KMS-11 (cell line): ENCODE measurements around the gene KATNAL1.

Experiments used
- H2AFZ ChIP-seq: fragments of 200-600 bp; sonication (generic); 2 replicates; pipeline ENCODE4 v1.6.1; 2016; ENCODE audit warnings: antibody characterized with exemption, mixed run types, low read depth
- H3K27ac ChIP-seq: fragments of 200-600 bp; sonication (generic); 2 replicates; pipeline ENCODE4 v1.6.1; 2016; ENCODE audit warnings: mild to moderate bottlenecking, mixed run types
- H3K27me3 ChIP-seq: fragments of 200-600 bp; sonication (generic); 2 replicates; pipeline ENCODE4 v1.6.1; 2017; ENCODE audit warnings: mild to moderate bottlenecking, low read depth, mixed run types, moderate library complexity; ENCODE audit not compliant: insufficient read depth
- H3K36me3 ChIP-seq: fragments of 200-600 bp; sonication (generic); 2 replicates; pipeline ENCODE4 v1.6.1; 2017; ENCODE audit warnings: mild to moderate bottlenecking, mixed run types; ENCODE audit not compliant: insufficient read depth
- H3K4me1 ChIP-seq: fragments of 200-600 bp; sonication (generic); 2 replicates; pipeline ENCODE4 v1.6.1; 2016; ENCODE audit warnings: mild to moderate bottlenecking, low read depth, mixed run types; ENCODE audit not compliant: poor library complexity, severe bottlenecking
- H3K4me2 ChIP-seq: fragments of 200-600 bp; sonication (generic); 2 replicates; pipeline ENCODE4 v1.7.0; 2016; ENCODE audit warnings: mild to moderate bottlenecking, mixed run types
- H3K4me3 ChIP-seq: fragments of 200-600 bp; sonication (generic); IDR thresholded peaks from 2 replicates; pipeline ENCODE4 v1.6.1; 2017; ENCODE audit warnings: low read depth, low read length, mixed read lengths; ENCODE audit not compliant: insufficient read depth
- H3K79me2 ChIP-seq: fragments of 200-600 bp; sonication (generic); 2 replicates; pipeline ENCODE4 v1.6.1; 2016; ENCODE audit warnings: low read depth, mixed run types; ENCODE audit not compliant: insufficient read depth
- H3K9ac ChIP-seq: fragments of 200-600 bp; sonication (generic); 2 replicates; pipeline ENCODE4 v1.6.1; 2016; ENCODE audit warnings: mild to moderate bottlenecking, mixed run types
- H4K20me1 ChIP-seq: fragments of 200-600 bp; sonication (generic); 2 replicates; pipeline ENCODE4 v1.6.1; 2016; ENCODE audit warnings: mild to moderate bottlenecking, mixed run types; ENCODE audit not compliant: insufficient read depth
- CTCF ChIP-seq: fragments of 200-600 bp; sonication (generic); conservative IDR thresholded peaks from 2 replicates; pipeline ENCODE4 v1.6.1; 2017; ENCODE audit warnings: low read depth, mild to moderate bottlenecking, antibody characterized with exemption, low read length, moderate library complexity, mixed read lengths

KATNAL1 gene

GRCh38 chr13:30235216-30235615, 72.1 kb downstream of the KATNAL1 start:
- H3K27me3 ChIP-seq = no peaks in the 10 kb centered on the region
- TF ChIP-seq CTCF = no peak
- H3K36me3 ChIP-seq = no peaks in the 10 kb centered on the region
- H3K27ac ChIP-seq = no peak overlapping the region
- H3K4me2 ChIP-seq = no peak overlapping the region
- no peaks in the 10 kb centered on the region for H3K4me1 ChIP-seq
- no peak overlapping the region for H3K4me3 ChIP-seq
- no peaks in the 10 kb centered on the region for H3K79me2 ChIP-seq
- no peak overlapping the region for H3K9ac ChIP-seq
- H4K20me1 ChIP-seq = no peaks in the 10 kb centered on the region
- H2AFZ ChIP-seq = no peak overlapping the region

GRCh38 chr13:30234619-30235162, 72.7 kb downstream of the KATNAL1 start:
- Histone ChIP-seq H3K27me3 (no peaks in the 10 kb centered on the region), H2AFZ (no peak overlapping the region), H3K4me1 (no peaks in the 10 kb centered on the region), H3K4me2 (no peak overlapping the region), H3K79me2 (no peaks in the 10 kb centered on the region), H3K36me3 (no peaks in the 10 kb centered on the region), H3K4me3 (no peak overlapping the region), H4K20me1 (no peaks in the 10 kb centered on the region), H3K27ac (no peak overlapping the region), H3K9ac (no peak overlapping the region)
- no peak for TF ChIP-seq CTCF

GRCh38 chr13:30224732-30225131, 82.6 kb downstream of the KATNAL1 start:
- H3K4me3 ChIP-seq = no peak overlapping the region
- no peaks in the 10 kb centered on the region for H4K20me1 ChIP-seq
- H3K27ac ChIP-seq = no peak overlapping the region
- no peaks in the 10 kb centered on the region for H3K4me1 ChIP-seq
- no peak overlapping the region for H3K9ac ChIP-seq
- no peaks in the 10 kb centered on the region for H3K27me3 ChIP-seq
- no peaks in the 10 kb centered on the region for H3K36me3 ChIP-seq
- no peak overlapping the region for H2AFZ ChIP-seq
- TF ChIP-seq CTCF = no peak
- no peaks in the 10 kb centered on the region for H3K79me2 ChIP-seq
- H3K4me2 ChIP-seq = no peak overlapping the region

- Histone ChIP-seq H4K20me1 (no peaks in the 10 kb centered on the region), H3K36me3 (no peaks in the 10 kb centered on the region), H3K4me1 (no peaks in the 10 kb centered on the region), H3K4me2 (no peak overlapping the region), H3K9ac (no peak overlapping the region), H3K27me3 (no peaks in the 10 kb centered on the region), H3K27ac (no peak overlapping the region), H2AFZ (no peak overlapping the region), H3K79me2 (no peaks in the 10 kb centered on the region), H3K4me3 (no peak overlapping the region)
- TF ChIP-seq CTCF = no peak
Observed at GRCh38 chr13:30222254-30222653, 85.1 kb downstream of the KATNAL1 start.
